HG03066 (cell line): Measurements from ENCODE around the gene EPHA1.
"Not testable (repeated sequence)": the region's sequence is repeated elsewhere in the genome, so short reads cannot be mapped to it uniquely, and the experiment has no call there.

Experiments used
- ATAC-seq: cut with Tn5 transposase; IDR thresholded peaks from one replicate; pipeline ENCODE4 v1.9.1; 2021; ENCODE audit warnings: low read depth; ENCODE audit not compliant: unreplicated experiment

Gene EPHA1

GRCh38 chr7:143433759-143434158 is 25.1 kb upstream of the EPHA1 start:
- ATAC-seq: no peak

- no peak for ATAC-seq
Observed at GRCh38 chr7:143431109-143431508, 22.5 kb upstream of the EPHA1 start.

- ATAC-seq: no peak
Observed at GRCh38 chr7:143429770-143430698, 21.4 kb upstream of the EPHA1 start.

- no peak for ATAC-seq
Observed at GRCh38 chr7:143426479-143427142, 18.0 kb upstream of the EPHA1 start.

- not testable (repeated sequence) for ATAC-seq
Observed at GRCh38 chr7:143424476-143424875, 15.8 kb upstream of the EPHA1 start.

GRCh38 chr7:143422033-143422432 is 13.4 kb upstream of the EPHA1 start:
- no peak for ATAC-seq

- ATAC-seq: not testable (repeated sequence)
Observed at GRCh38 chr7:143420624-143421023, 12.0 kb upstream of the EPHA1 start.

GRCh38 chr7:143419880-143420279 is 11.2 kb upstream of the EPHA1 start:
- ATAC-seq: no peak

- no peak for ATAC-seq
Observed at GRCh38 chr7:143418681-143419458, 10.2 kb upstream of the EPHA1 start.

GRCh38 chr7:143417734-143418383 is 9.2 kb upstream of the EPHA1 start:
- no peak for ATAC-seq

- no peak for ATAC-seq
Observed at GRCh38 chr7:143416565-143417149, 8.0 kb upstream of the EPHA1 start.

GRCh38 chr7:143415742-143416397 is 7.2 kb upstream of the EPHA1 start:
- ATAC-seq: no peak

GRCh38 chr7:143415209-143415608 is 6.6 kb upstream of the EPHA1 start:
- ATAC-seq: not testable (repeated sequence)

- ATAC-seq: no peak
Observed at GRCh38 chr7:143413123-143413522, 4.5 kb upstream of the EPHA1 start.

GRCh38 chr7:143411976-143412708 is 3.5 kb upstream of the EPHA1 start:
- ATAC-seq: no peak

- ATAC-seq: no peak
Observed at GRCh38 chr7:143410521-143411004, 1.9 kb upstream of the EPHA1 start.

GRCh38 chr7:143408252-143408685 is 387 bp downstream of the EPHA1 start:
- no peak for ATAC-seq

GRCh38 chr7:143407287-143408251 is 1.1 kb downstream of the EPHA1 start:
- no peak for ATAC-seq
